H1 (cell line): Measurements from ENCODE around the gene TACC2. TPM values are rescaled to one million over a fixed set of nuclear protein-coding genes. Genes with fewer than 3 reads are reported as not detected.

Experiments
- CTCF ChIA-PET: fragments of 300-600 bp; sonication (Branson Sonifier 250); formaldehyde crosslinking; loops from one replicate; lab custom pipeline; 2021; ENCODE audit not compliant: partially characterized antibody; lab: Charles Lee
- POLR2A ChIA-PET: fragments of 300-600 bp; sonication (Branson Sonifier 250); formaldehyde crosslinking; loops from one replicate; lab custom pipeline; 2021; ENCODE audit warnings: inconsistent platforms; ENCODE audit not compliant: partially characterized antibody; lab: Charles Lee
- DNase-seq, 2 experiments: peaks; one replicate each; pipeline versions ENCODE4 v3.0.0 to v3.0.0-alpha.2; 2010 to 2022; ENCODE audit warnings: low spot score in 2 of 2, low read depth in 1 of 2, mixed read lengths in 1 of 2
- FAIRE-seq: peaks from 2 replicates; lab custom pipeline; 2011; peaks lifted over from hg19 to GRCh38; lab: Jason Lieb, UNC
- H2AFZ ChIP-seq: 2 replicates; pipeline ENCODE4 v1.8.1; 2012; ENCODE audit warnings: low read length, inconsistent platforms
- H2AK5ac ChIP-seq: 2 replicates; pipeline ENCODE4 v1.6.1; 2013; ENCODE audit warnings: low read depth, low read length
- H2BK120ac ChIP-seq: replicated peaks from 2 replicates; pipeline ENCODE3; 2013; ENCODE audit warnings: low read depth, low read length, inconsistent platforms
- H2BK12ac ChIP-seq: 2 replicates; pipeline ENCODE4 v1.6.1; 2013; ENCODE audit warnings: low read depth, low read length
- H2BK15ac ChIP-seq: 2 replicates; pipeline ENCODE4 v1.6.1; 2013; ENCODE audit warnings: low read length
- H2BK20ac ChIP-seq: 2 replicates; pipeline ENCODE4 v1.6.1; 2013; ENCODE audit warnings: low read length
- H2BK5ac ChIP-seq: 2 replicates; pipeline ENCODE4 v1.6.1; 2013; ENCODE audit warnings: low read depth, low read length
- H3K14ac ChIP-seq: 2 replicates; pipeline ENCODE4 v1.6.1; 2013; ENCODE audit warnings: inconsistent platforms; ENCODE audit not compliant: insufficient read length
- H3K18ac ChIP-seq: 2 replicates; pipeline ENCODE4 v1.6.1; 2013; ENCODE audit warnings: low read length; ENCODE audit errors: extremely low read depth
- H3K23ac ChIP-seq: 2 replicates; pipeline ENCODE4 v1.6.1; 2013; ENCODE audit warnings: inconsistent platforms; ENCODE audit not compliant: insufficient read length
- H3K23me2 ChIP-seq: 2 replicates; pipeline ENCODE4 v1.6.1; 2013; ENCODE audit warnings: low read depth, low read length
- H3K27ac ChIP-seq: 2 replicates; pipeline ENCODE4 v1.6.1; 2011; ENCODE audit warnings: low read depth, low read length, inconsistent platforms
- H3K27me3 ChIP-seq, 4 experiments: replicated peaks in 1 of 4; 1 replicate in 1 of 4; 2 replicates in 3 of 4; pipeline versions ENCODE4 v1.6.1 to v1.8.1; 2011 to 2013; ENCODE audit warnings: low read length in 3 of 4, mild to moderate bottlenecking in 3 of 4, inconsistent platforms in 2 of 4, mixed read lengths in 2 of 4, moderate library complexity in 1 of 4; ENCODE audit not compliant: control insufficient read depth in 3 of 4, insufficient read depth in 3 of 4; ENCODE audit errors: extremely low read depth in 1 of 4
- H3K36me3 ChIP-seq, 4 experiments: 2 replicates each; pipeline versions ENCODE4 v1.6.1 to v1.8.1; 2011 to 2013; ENCODE audit warnings: mild to moderate bottlenecking in 4 of 4, low read length in 3 of 4, moderate library complexity in 2 of 4, control low read depth in 1 of 4, inconsistent platforms in 1 of 4; ENCODE audit not compliant: insufficient read depth in 4 of 4, control insufficient read depth in 2 of 4
- H3K4ac ChIP-seq: replicated peaks from 2 replicates; pipeline ENCODE3; 2013; ENCODE audit warnings: low read length, low read depth, mixed read lengths, inconsistent platforms; ENCODE audit not compliant: insufficient read length
- H3K4me1 ChIP-seq, 4 experiments: replicated peaks in 1 of 4; 1 replicate in 1 of 4; 2 replicates in 3 of 4; pipeline versions ENCODE4 v1.6.1 to v1.8.1; 2011 to 2013; ENCODE audit warnings: low read length in 3 of 4, inconsistent platforms in 2 of 4, mixed read lengths in 1 of 4; ENCODE audit not compliant: insufficient read depth in 4 of 4, control insufficient read depth in 3 of 4
- H3K4me2 ChIP-seq, 2 experiments: 2 replicates each; pipeline versions ENCODE4 v1.6.1 to v1.8.1; 2011 to 2013; ENCODE audit warnings: low read depth in 2 of 2, low read length in 2 of 2, control low read depth in 1 of 2, inconsistent platforms in 1 of 2, mild to moderate bottlenecking in 1 of 2; ENCODE audit not compliant: insufficient read depth in 1 of 2
- H3K4me3 ChIP-seq, 4 experiments: fragments of 200-600, 300-600 bp in 1 of 4; sonication (generic), shearing (Covaris generic), sonication (Bioruptor Twin) in 1 of 4; 2 replicates each; pipeline versions ENCODE4 v1.5.1 to v1.8.1; 2011 to 2016; ENCODE audit warnings: low read length in 4 of 4, low read depth in 3 of 4, control low read depth in 2 of 4, inconsistent platforms in 2 of 4, mild to moderate bottlenecking in 2 of 4, mixed read lengths in 1 of 4, moderate library complexity in 1 of 4; ENCODE audit not compliant: insufficient read depth in 2 of 4; ENCODE audit errors: extremely low read depth in 1 of 4
- H3K56ac ChIP-seq: replicated peaks from 2 replicates; pipeline ENCODE3; 2013; ENCODE audit warnings: low read depth, mild to moderate bottlenecking, mixed read lengths, low read length, inconsistent platforms; ENCODE audit not compliant: insufficient read length
- H3K79me1 ChIP-seq: 2 replicates; pipeline ENCODE4 v1.6.1; 2013; ENCODE audit warnings: low read depth, low read length, control low read depth
- H3K79me2 ChIP-seq, 2 experiments: 2 replicates each; pipeline versions ENCODE4 v1.6.1 to v1.8.1; 2012 to 2013; ENCODE audit warnings: low read length in 2 of 2, mild to moderate bottlenecking in 2 of 2, inconsistent platforms in 1 of 2; ENCODE audit not compliant: insufficient read depth in 2 of 2, control insufficient read depth in 1 of 2
- H3K9ac ChIP-seq, 4 experiments: replicated peaks in 1 of 4; 1 replicate in 1 of 4; 2 replicates in 3 of 4; pipeline versions ENCODE4 v1.6.1 to v1.8.1; 2011 to 2013; ENCODE audit warnings: low read depth in 3 of 4, low read length in 3 of 4, control low read depth in 2 of 4, mild to moderate bottlenecking in 2 of 4, moderate library complexity in 2 of 4, inconsistent platforms in 1 of 4; ENCODE audit errors: extremely low read depth in 1 of 4
- H3K9me3 ChIP-seq, 2 experiments: 2 replicates each; pipeline versions ENCODE4 v1.6.1 to v1.8.1; 2012 to 2013; ENCODE audit warnings: mild to moderate bottlenecking in 2 of 2, moderate library complexity in 2 of 2, control low read depth in 1 of 2, inconsistent platforms in 1 of 2, low read depth in 1 of 2, low read length in 1 of 2, mixed read lengths in 1 of 2; ENCODE audit not compliant: insufficient read depth in 2 of 2
- H4K20me1 ChIP-seq, 2 experiments: replicated peaks in 1 of 2; 2 replicates each; pipeline versions ENCODE3 to v1.8.1; 2011 to 2013; ENCODE audit warnings: inconsistent platforms in 2 of 2, low read length in 2 of 2, mild to moderate bottlenecking in 1 of 2; ENCODE audit not compliant: insufficient read depth in 2 of 2, control insufficient read depth in 1 of 2
- H4K5ac ChIP-seq: 2 replicates; pipeline ENCODE4 v1.6.1; 2013; ENCODE audit warnings: low read length, low read depth, mixed read lengths, inconsistent platforms; ENCODE audit not compliant: insufficient read length
- H4K8ac ChIP-seq: 2 replicates; pipeline ENCODE4 v1.8.0; 2013; ENCODE audit warnings: mild to moderate bottlenecking, moderate library complexity, low read length, inconsistent platforms; ENCODE audit not compliant: insufficient read depth; ENCODE audit errors: extremely low read depth
- H4K91ac ChIP-seq: replicated peaks from 2 replicates; pipeline ENCODE3; 2013; ENCODE audit warnings: low read length, mixed read lengths, inconsistent platforms; ENCODE audit not compliant: insufficient read length
- CHD2 ChIP-seq: IDR thresholded peaks from 2 replicates; pipeline ENCODE4 v1.6.1; 2012; ENCODE audit warnings: low read length, improper control_type of control experiment
- SP4 ChIP-seq: IDR thresholded peaks from 2 replicates; pipeline ENCODE4 v1.6.1; 2012; ENCODE audit warnings: low read length, inconsistent platforms
- WGBS, 2 experiments: shearing (Covaris generic) in 1 of 2; methylation state at CpG; one replicate each; pipeline versions ENCODE4 v1.1.6 to v1.1.7; 2013 to 2015; ENCODE audit warnings: low lambda C conversion rate in 2 of 2, mixed read lengths in 2 of 2, inconsistent platforms in 1 of 2, low coverage in 1 of 2, missing lambda C conversion rate in 1 of 2; ENCODE audit not compliant: insufficient replicate concordance in 2 of 2, insufficient coverage in 1 of 2, insufficient read length in 1 of 2; ENCODE audit errors: extremely low coverage in 1 of 2, missing lambda C conversion rate in 1 of 2; 5-methylcytosine and 5-hydroxymethylcytosine counted together
- polyA plus RNA-seq, 7 experiments: library from polyadenylated mRNA; depleted of rRNA in 3 of 7; stranded (reverse) in 5 of 7; unstranded in 2 of 7; fragments of >200 nt in 5 of 7; fragments of 200-250 nt in 2 of 7; gene quantifications; 1 replicate in 5 of 7; 2 replicates in 1 of 7; 4 replicates in 1 of 7; pipeline versions ENCODE4 v1.2.1 to v1.2.3, GENCODE V29; 2011 to 2013; ENCODE audit warnings: missing spikeins in 2 of 7, mixed read lengths in 2 of 7
- total RNA-seq: library from RNA; stranded (reverse); fragmentation: NEBNext Ultra II Directional; extraction: Animal tissue kit (Norgen Biotek cat#: 25700); gene quantifications from 2 replicates; pipeline ENCODE4 v1.2.1, GENCODE V29; 2021

Gene TACC2
- total and polyA plus RNA-seq, 2 of the 8 experiments (the other 6 are each of a cell fraction or from before 2014, with no cell fraction given), result 21.2 to 46.6 TPM

DNA sequence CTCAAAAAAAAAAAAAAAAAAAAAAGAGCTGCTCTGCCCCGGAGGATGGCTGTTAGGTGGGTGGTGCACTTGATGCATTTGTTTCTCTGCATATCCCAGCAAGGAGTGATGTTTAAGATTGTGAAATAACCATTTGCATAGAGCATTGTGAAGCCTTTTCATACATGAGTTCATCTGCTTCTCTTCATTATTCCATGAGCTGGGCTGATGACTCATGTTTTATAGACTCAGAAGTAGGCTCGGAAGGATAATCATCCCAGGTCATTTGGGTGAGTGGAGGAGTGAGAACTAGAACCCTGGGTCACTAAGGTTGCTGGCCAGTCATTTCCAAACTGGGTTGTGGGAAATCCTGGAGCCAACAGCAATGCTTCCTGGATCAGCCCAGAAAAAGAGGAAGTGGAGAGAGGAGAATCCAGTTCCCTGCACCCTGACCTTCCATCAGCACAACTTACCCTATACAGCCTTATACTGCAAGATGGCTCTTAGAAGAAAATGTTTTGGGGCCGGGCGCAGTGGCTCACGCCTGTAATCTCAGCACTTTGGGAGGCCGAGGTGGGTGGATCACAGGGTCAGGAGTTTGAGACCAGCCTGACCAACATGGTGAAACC, 45.3 kb downstream of the TACC2 start:
- Histone ChIP-seq H2BK5ac (no peak overlapping the region), H2BK120ac (no peak overlapping the region), H3K79me1 (no peaks in the 10 kb centered on the region), H3K56ac (no peak overlapping the region), H3K4me2 (no peak overlapping the region), H3K27ac (no peak overlapping the region), H3K14ac (no peak overlapping the region), H3K4ac (no peak overlapping the region), H4K8ac (no peak overlapping the region), H3K23me2 (no peaks in the 10 kb centered on the region), H3K18ac (no peak overlapping the region), H2AFZ (no peak overlapping the region), H3K4me1 (no peaks in the 10 kb centered on the region), H4K91ac (no peak overlapping the region), H3K23ac (no peak overlapping the region), H4K5ac (no peak overlapping the region)
- no peak for DNase-seq
- CTCF ChIA-PET, result interaction anchor here (0.6 to 1.3 kb wide), 4 partner anchors 10 to 31 kb away, joined by 3 to 5 read pairs (median 3); no protein-coding TSS in a partner anchor
- no peak for FAIRE-seq
- 94% methylated on average over 6 of the region's 6 CpGs; no CpG with 5 or more reads in 1 of the 2 experiments for WGBS, 2 experiments
- TF ChIP-seq CHD2, result no peak
- TF ChIP-seq SP4, result no peak
- TF ChIP-seq, all 59 proteins: peak for 0
- POLR2A ChIA-PET, result interaction anchor here (1.0 kb wide), 1 partner anchor 14 kb away, joined by 3 read pairs; no protein-coding TSS in a partner anchor
- Histone ChIP-seq H2AK5ac (no peak overlapping the region), H3K36me3 (no peaks in the 10 kb centered on the region), H3K27me3 (no peaks in the 10 kb centered on the region), H3K79me2 (no peaks in the 10 kb centered on the region), H2BK12ac (no peak overlapping the region), H3K9ac (no peak overlapping the region), H2BK15ac (no peak overlapping the region), H3K9me3 (no peaks in the 10 kb centered on the region), H4K20me1 (no peaks in the 10 kb centered on the region), H3K4me3 (no peak overlapping the region), H2BK20ac (no peak overlapping the region)
